Calu3 (cell line): ENCODE data around the gene NAGPA. TPM values are rescaled to one million over a fixed set of nuclear protein-coding genes. Genes with fewer than 3 reads are reported as not detected.

Experiments used
- BruUV-seq: library from RNA; stranded (reverse); fragments of 400-500 nt; replicated peaks from 2 replicates; lab custom pipeline; 2021; lab: Mats Ljungman, UMichigan
- CTCF ChIA-PET: fragments of 300-600 bp; sonication (Branson Sonifier 250); formaldehyde crosslinking; loops from one replicate; lab custom pipeline; 2022; ENCODE audit warnings: antibody characterized with exemption; lab: Charles Lee
- DNase-seq: peaks from one replicate; pipeline ENCODE4 v3.0.0; 2022
- H3K27ac Mint-ChIP-seq: one replicate; pipeline ENCODE4 v1.8.0; 2022; ENCODE audit warnings: mixed read lengths; ENCODE audit not compliant: unreplicated experiment
- H3K27me3 Mint-ChIP-seq: one replicate; pipeline ENCODE4 v1.8.0; 2022; ENCODE audit warnings: mixed read lengths; ENCODE audit not compliant: unreplicated experiment
- H3K36me3 Mint-ChIP-seq: one replicate; pipeline ENCODE4 v1.8.0; 2022; ENCODE audit warnings: mild to moderate bottlenecking, moderate library complexity, mixed read lengths; ENCODE audit not compliant: insufficient read depth, unreplicated experiment
- H3K4me1 Mint-ChIP-seq: one replicate; pipeline ENCODE4 v1.8.0; 2022; ENCODE audit warnings: mild to moderate bottlenecking, low read depth, mixed read lengths; ENCODE audit not compliant: unreplicated experiment
- H3K4me3 Mint-ChIP-seq: one replicate; pipeline ENCODE4 v1.8.0; 2022; ENCODE audit warnings: mild to moderate bottlenecking, low read depth, moderate library complexity, mixed read lengths; ENCODE audit not compliant: unreplicated experiment
- H3K9me3 Mint-ChIP-seq: one replicate; pipeline ENCODE4 v1.8.0; 2022; ENCODE audit warnings: low read depth, mixed read lengths; ENCODE audit not compliant: unreplicated experiment
- CTCF ChIP-seq: fragments of 200-600 bp; IDR thresholded peaks from one replicate; pipeline ENCODE4 v1.8.0; 2022; ENCODE audit warnings: antibody characterized with exemption; ENCODE audit not compliant: unreplicated experiment
- intact Hi-C: fragments of 100-400 bp; cut with micrococcal nuclease; formaldehyde crosslinking; loops from one replicate; pipeline ENCODE4 v1.10.0; 2022; ENCODE audit not compliant: unreplicated experiment
- total RNA-seq: library from RNA; stranded (reverse); gene quantifications from 2 replicates; pipeline ENCODE4 v1.2.3, GENCODE V29; 2022

NAGPA gene
- total RNA-seq, 1 experiment from 2014 or later: 16.1 TPM

- intact Hi-C loops: no loop called here
- TF ChIP-seq CTCF: no peak
- CTCF ChIA-PET: no interaction called here
- no peak overlapping the region for H3K4me3 Mint-ChIP-seq
- no peaks in the 10 kb centered on the region for H3K4me1 Mint-ChIP-seq
- no peak overlapping the region for H3K27ac Mint-ChIP-seq
- no peak for DNase-seq
- BruUV-seq: no TSS peak
- no peaks in the 10 kb centered on the region for H3K9me3 Mint-ChIP-seq
- peaks cover 65% of the 10 kb centered on the region for H3K27me3 Mint-ChIP-seq
- H3K36me3 Mint-ChIP-seq: no peaks in the 10 kb centered on the region
These were observed 27.2 kb downstream of the NAGPA start for GRCh38 chr16:5006348-5007193.

GRCh38 chr16:5005916-5006315 is 27.8 kb downstream of the NAGPA start:
- DNase-seq: no peak
- CTCF ChIA-PET: no interaction called here
- Mint-ChIP-seq H3K4me1 (no peaks in the 10 kb centered on the region), H3K27me3 (peaks cover 59% of the 10 kb centered on the region), H3K27ac (no peak overlapping the region), H3K9me3 (no peaks in the 10 kb centered on the region), H3K36me3 (no peaks in the 10 kb centered on the region), H3K4me3 (no peak overlapping the region)
- no TSS peak for BruUV-seq
- intact Hi-C loops: no loop called here
- no peak for TF ChIP-seq CTCF

- H3K27me3 Mint-ChIP-seq: peaks cover 45% of the 10 kb centered on the region
These were observed 29.4 kb downstream of the NAGPA start for GRCh38 chr16:5004311-5004710.

GRCh38 chr16:5003828-5004227 is 29.9 kb downstream of the NAGPA start:
- BruUV-seq: no TSS peak
- intact Hi-C loops: no loop called here
- peaks cover 45% of the 10 kb centered on the region for H3K27me3 Mint-ChIP-seq
- H3K4me1 Mint-ChIP-seq: no peaks in the 10 kb centered on the region
- H3K27ac Mint-ChIP-seq: no peak overlapping the region
- no peaks in the 10 kb centered on the region for H3K9me3 Mint-ChIP-seq
- DNase-seq: no peak
- no peak overlapping the region for H3K4me3 Mint-ChIP-seq
- CTCF ChIA-PET: interaction anchor here (0.6 kb wide), 1 partner anchor 56 kb away, joined by 4 read pairs; no protein-coding TSS in a partner anchor
- TF ChIP-seq CTCF: no peak
- H3K36me3 Mint-ChIP-seq: no peaks in the 10 kb centered on the region

More at GRCh38 chr16:5004311-5004710, 29.4 kb downstream of the NAGPA start:
- H3K4me1 Mint-ChIP-seq: no peaks in the 10 kb centered on the region
- BruUV-seq: no TSS peak
- TF ChIP-seq CTCF: no peak
- H3K36me3 Mint-ChIP-seq: no peaks in the 10 kb centered on the region
- no peak for DNase-seq
- H3K4me3 Mint-ChIP-seq: no peak overlapping the region
- intact Hi-C loops: no loop called here
- CTCF ChIA-PET: no interaction called here
- H3K27ac Mint-ChIP-seq: no peak overlapping the region
- H3K9me3 Mint-ChIP-seq: no peaks in the 10 kb centered on the region
